D721Med (cell line): Measurements from ENCODE around the gene EQTN.
A peak's percentile ranks its signal among the peaks of the same experiment; 100 is the strongest.

ENCODE experiments used
- DNase-seq: peaks from one replicate; pipeline ENCODE4 v3.0.0; 2011; ENCODE audit warnings: low spot score; ENCODE audit not compliant: insufficient read length
- FAIRE-seq: peaks from 2 replicates; lab custom pipeline; 2011; peaks lifted over from hg19 to GRCh38; lab: Jason Lieb, UNC
- CTCF ChIP-seq: IDR thresholded peaks from 2 replicates; pipeline ENCODE4 v1.5.1; 2012; ENCODE audit warnings: mild to moderate bottlenecking, control low read depth; ENCODE audit not compliant: insufficient read depth; ENCODE audit errors: missing control alignments

The EQTN gene

GRCh38 chr9:27278374-27278773 is 18.6 kb downstream of the EQTN start:
- TF ChIP-seq CTCF: no peak
- DNase-seq (no peak), FAIRE-seq (no peak)

GRCh38 chr9:27276193-27277030 is 20.5 kb downstream of the EQTN start:
- DNase-seq (no peak), FAIRE-seq (peak; percentile 73)
- TF ChIP-seq CTCF: peak; percentile 83

- DNase-seq (no peak), FAIRE-seq (no peak)
- no peak for TF ChIP-seq CTCF
Measured at GRCh38 chr9:27273186-27273585, 23.8 kb downstream of the EQTN start.

GRCh38 chr9:27272103-27272502 is 24.8 kb downstream of the EQTN start:
- DNase-seq (no peak), FAIRE-seq (no peak)
- no peak for TF ChIP-seq CTCF

GRCh38 chr9:27261517-27262211 is 35.3 kb downstream of the EQTN start:
- DNase-seq (no peak), FAIRE-seq (no peak)
- TF ChIP-seq CTCF: no peak

- FAIRE-seq: no peak
- no peak for TF ChIP-seq CTCF
- DNase-seq: no peak
Measured at GRCh38 chr9:27260789-27261516, 36.0 kb downstream of the EQTN start.
